Liver (tissue), 9 donors: Measurements from ENCODE around the gene HSD3B2. TPM values are rescaled to one million over a fixed set of nuclear protein-coding genes. Genes with fewer than 3 reads are reported as not detected.

Experiments used
- DNase-seq: peaks from one replicate; pipeline ENCODE4 v3.0.0-alpha.2; 2017; ENCODE audit warnings: low spot score
- H3K27ac ChIP-seq, 2 donors: one replicate each; pipeline ENCODE4 v1.7.0; 2013; ENCODE audit warnings: inconsistent platforms in 2 of 2, low read length in 2 of 2, control low read depth in 1 of 2, low read depth in 1 of 2, mild to moderate bottlenecking in 1 of 2
- H3K27me3 ChIP-seq, 4 donors: one replicate each; pipeline versions ENCODE4 v1.6.1 to v1.7.0; 2013; ENCODE audit warnings: low read length in 3 of 4, inconsistent platforms in 1 of 4, mild to moderate bottlenecking in 1 of 4, moderate library complexity in 1 of 4; ENCODE audit not compliant: control insufficient read depth in 4 of 4, insufficient read depth in 4 of 4
- H3K36me3 ChIP-seq, 4 donors: one replicate each; pipeline versions ENCODE4 v1.6.1 to v1.7.0; 2013; ENCODE audit warnings: low read length in 3 of 4, mild to moderate bottlenecking in 3 of 4, low read depth in 1 of 4, moderate library complexity in 1 of 4; ENCODE audit not compliant: control insufficient read depth in 4 of 4, insufficient read depth in 3 of 4
- H3K4me1 ChIP-seq, 4 donors: one replicate each; pipeline versions ENCODE4 v1.6.1 to v1.7.0; 2013; ENCODE audit warnings: low read length in 3 of 4, mild to moderate bottlenecking in 3 of 4, moderate library complexity in 1 of 4; ENCODE audit not compliant: control insufficient read depth in 4 of 4, insufficient read depth in 4 of 4
- H3K4me3 ChIP-seq, 3 donors: one replicate each; pipeline versions ENCODE4 v1.6.1 to v1.7.0; 2013; ENCODE audit warnings: low read length in 3 of 3, control low read depth in 1 of 3, low read depth in 1 of 3, mild to moderate bottlenecking in 1 of 3
- H3K9ac ChIP-seq, 2 donors: one replicate each; pipeline ENCODE4 v1.7.0; 2013; ENCODE audit warnings: low read length in 2 of 2, mild to moderate bottlenecking in 2 of 2, moderate library complexity in 2 of 2, control low read depth in 1 of 2, low read depth in 1 of 2
- H3K9me3 ChIP-seq, 4 donors: one replicate each; pipeline versions ENCODE4 v1.6.1 to v1.7.0; 2013; ENCODE audit warnings: low read length in 3 of 4; ENCODE audit not compliant: control insufficient read depth in 4 of 4
- EGR1 ChIP-seq, 2 donors: IDR thresholded peaks; 2 replicates each; pipeline ENCODE4 v1.6.1; 2016 to 2018; ENCODE audit warnings: antibody characterized with exemption in 2 of 2, low read depth in 2 of 2
- FOXA1 ChIP-seq: IDR thresholded peaks from 2 replicates; pipeline ENCODE4 v1.6.1; 2016; ENCODE audit warnings: antibody characterized with exemption
- FOXA2 ChIP-seq: IDR thresholded peaks from 2 replicates; pipeline ENCODE4 v1.6.1; 2016; ENCODE audit warnings: antibody characterized with exemption
- GABPA ChIP-seq, 2 donors: IDR thresholded peaks in 1 of 2; conservative IDR thresholded peaks in 1 of 2; 2 replicates each; pipeline ENCODE4 v1.6.1; 2016; ENCODE audit warnings: antibody characterized with exemption in 2 of 2, mild to moderate bottlenecking in 1 of 2, moderate library complexity in 1 of 2
- HNF4A ChIP-seq, 2 donors: conservative IDR thresholded peaks; 2 replicates each; pipeline ENCODE4 v1.6.1; 2016; ENCODE audit warnings: antibody characterized with exemption in 2 of 2, mild to moderate bottlenecking in 2 of 2
- HNF4G ChIP-seq: IDR thresholded peaks from 2 replicates; pipeline ENCODE4 v1.6.1; 2016; ENCODE audit warnings: antibody characterized with exemption
- JUND ChIP-seq, 2 donors: IDR thresholded peaks; 2 replicates each; pipeline ENCODE4 v1.6.1; 2016; ENCODE audit warnings: antibody characterized with exemption in 2 of 2
- NR2F2 ChIP-seq: IDR thresholded peaks from 2 replicates; pipeline ENCODE4 v1.6.1; 2016; ENCODE audit warnings: antibody characterized with exemption
- RAD21 ChIP-seq, 2 donors: IDR thresholded peaks; 2 replicates each; pipeline ENCODE4 v1.6.1; 2016; ENCODE audit warnings: antibody characterized with exemption in 2 of 2, mild to moderate bottlenecking in 2 of 2
- RXRA ChIP-seq, 2 donors: IDR thresholded peaks; 2 replicates each; pipeline ENCODE4 v1.6.1; 2017 to 2018; ENCODE audit warnings: antibody characterized with exemption in 2 of 2, mild to moderate bottlenecking in 1 of 2
- SP1 ChIP-seq: IDR thresholded peaks from 2 replicates; pipeline ENCODE4 v1.6.1; 2018; ENCODE audit warnings: antibody characterized with exemption, mild to moderate bottlenecking
- TAF1 ChIP-seq: conservative IDR thresholded peaks from 2 replicates; pipeline ENCODE4 v1.6.1; 2016; ENCODE audit warnings: antibody characterized with exemption, mild to moderate bottlenecking
- YY1 ChIP-seq: IDR thresholded peaks from 2 replicates; pipeline ENCODE4 v1.6.1; 2016; ENCODE audit warnings: antibody characterized with exemption, mild to moderate bottlenecking
- WGBS: extraction: QIAGEN DNeasy Blood & Tissue Kit; methylation state at CpG from one replicate; pipeline ENCODE4 v1.1.7; 2013; 5-methylcytosine and 5-hydroxymethylcytosine counted together
- polyA plus RNA-seq, 2 donors: library from polyadenylated mRNA; stranded (reverse) in 1 of 2; unstranded in 1 of 2; fragments of 200-250 nt in 1 of 2; fragments of >200 nt in 1 of 2; fragmentation: Nextera tagmentation in 1 of 2; extraction: Ambion mirVana in 1 of 2; gene quantifications; one replicate each; pipeline versions ENCODE4 v1.2.1 to v1.2.3, GENCODE V29; 2013 to 2015
- total RNA-seq, 2 donors: library from RNA; depleted of rRNA; stranded (reverse); fragments of >200 nt; gene quantifications; one replicate each; pipeline ENCODE4 v1.2.3, GENCODE V29; 2014
- TF ChIP-seq, protein P1 (sequence below): IDR thresholded peaks from 2 replicates; pipeline ENCODE4 v1.6.1; 2016; ENCODE audit warnings: antibody characterized with exemption
- TF ChIP-seq, protein P2 (sequence below): IDR thresholded peaks from 2 replicates; pipeline ENCODE4 v1.6.1; 2016; ENCODE audit warnings: antibody characterized with exemption
- TF ChIP-seq, protein P3 (sequence below): fragments of 150-350 bp; IDR thresholded peaks from 2 replicates; pipeline ENCODE4 v1.5.1; 2017; ENCODE audit warnings: improper control_type of control experiment, low read depth, low read length; ENCODE audit not compliant: missing input control
- TF ChIP-seq, protein P4 (sequence below): IDR thresholded peaks from 2 replicates; pipeline ENCODE4 v1.6.1; 2016; ENCODE audit warnings: antibody characterized with exemption
- TF ChIP-seq, protein P5 (sequence below): IDR thresholded peaks from 2 replicates; pipeline ENCODE4 v1.6.1; 2016; ENCODE audit warnings: antibody characterized with exemption, mild to moderate bottlenecking
- donor health status: healthy.
- donor health status: healthy.
- donor health status: healthy.
- donor health status: healthy.
- donor health status: healthy.

The HSD3B2 gene
- total and polyA plus RNA-seq, 4 donors = 0.14 to 0.25 (median 0.18) TPM; not detected in 1

DNA sequence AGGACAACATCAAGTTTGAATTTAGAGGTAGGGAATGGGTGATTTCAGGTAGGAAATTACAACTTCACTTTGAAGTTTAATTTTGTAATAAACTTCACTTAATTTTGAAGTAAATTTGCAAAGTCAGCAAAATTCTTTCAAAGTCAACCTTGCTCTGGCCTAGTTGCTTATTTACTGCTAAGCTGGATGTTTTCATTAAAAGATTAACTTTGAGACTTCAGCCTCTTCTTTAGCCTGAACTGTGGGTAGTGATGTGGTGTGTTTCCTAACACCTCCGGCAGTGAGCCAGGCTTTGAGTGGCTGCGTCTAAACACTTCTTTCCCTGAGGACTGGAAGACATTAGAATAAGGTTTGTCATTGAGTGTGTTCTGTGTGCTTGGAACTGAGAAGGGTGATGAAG is 46.4 kb upstream of the HSD3B2 start, which contains the start of gene HAO2:
Gene HAO2 (plus strand): TSS at position 232 of the 400 bp plus-strand sequence. CDS start 12,301 bp downstream, outside the sequence.
- Histone ChIP-seq H3K36me3 (peaks cover 0 to 3% (median 0%) of the 10 kb centered on the region in 4 donors), H3K9me3 (no peaks in the 10 kb centered on the region), H3K4me1 (peaks cover 9 to 66% (median 44%) of the 10 kb centered on the region in 4 donors), H3K9ac (peak within 1 kb of the TSS; percentile 76 to 96), H3K27ac (peak within 1 kb of the TSS; percentile 49 to 76), H3K4me3 (peak within 1 kb of the TSS in 2 of 3 donors; percentile 70 to 74), H3K27me3 (no peaks in the 10 kb centered on the region)
- 32% methylated on average over 2 of the region's 2 CpGs for WGBS
- TF ChIP-seq, protein P1, sequence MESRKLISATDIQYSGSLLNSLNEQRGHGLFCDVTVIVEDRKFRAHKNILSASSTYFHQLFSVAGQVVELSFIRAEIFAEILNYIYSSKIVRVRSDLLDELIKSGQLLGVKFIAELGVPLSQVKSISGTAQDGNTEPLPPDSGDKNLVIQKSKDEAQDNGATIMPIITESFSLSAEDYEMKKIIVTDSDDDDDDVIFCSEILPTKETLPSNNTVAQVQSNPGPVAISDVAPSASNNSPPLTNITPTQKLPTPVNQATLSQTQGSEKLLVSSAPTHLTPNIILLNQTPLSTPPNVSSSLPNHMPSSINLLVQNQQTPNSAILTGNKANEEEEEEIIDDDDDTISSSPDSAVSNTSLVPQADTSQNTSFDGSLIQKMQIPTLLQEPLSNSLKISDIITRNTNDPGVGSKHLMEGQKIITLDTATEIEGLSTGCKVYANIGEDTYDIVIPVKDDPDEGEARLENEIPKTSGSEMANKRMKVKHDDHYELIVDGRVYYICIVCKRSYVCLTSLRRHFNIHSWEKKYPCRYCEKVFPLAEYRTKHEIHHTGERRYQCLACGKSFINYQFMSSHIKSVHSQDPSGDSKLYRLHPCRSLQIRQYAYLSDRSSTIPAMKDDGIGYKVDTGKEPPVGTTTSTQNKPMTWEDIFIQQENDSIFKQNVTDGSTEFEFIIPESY = no peak
- TF ChIP-seq RAD21 (IDR thresholded peaks at IDR 0.05) (peak in 1 of 2 donors; percentile 40), FOXA2 (no peak), TAF1 (no peak), RXRA (IDR thresholded peaks at IDR 0.05) (peak; percentile 52 to 56), SP1 (peak; percentile 42), GABPA (IDR thresholded peaks at IDR 0.05 in 1 of 2, conservative IDR thresholded peaks at IDR 0.05 in 1 of 2) (no peak), JUND (IDR thresholded peaks at IDR 0.05) (peak in 1 of 2 donors; percentile 55), HNF4A (conservative IDR thresholded peaks at IDR 0.05) (peak; percentile 78 to 81), EGR1 (IDR thresholded peaks at IDR 0.05; ENCODE audit: low read depth in 2 of 2) (no peak), HNF4G (peak; percentile 30), NR2F2 (no peak), FOXA1 (peak; percentile 13), YY1 (no peak)
- TF ChIP-seq, protein P2, sequence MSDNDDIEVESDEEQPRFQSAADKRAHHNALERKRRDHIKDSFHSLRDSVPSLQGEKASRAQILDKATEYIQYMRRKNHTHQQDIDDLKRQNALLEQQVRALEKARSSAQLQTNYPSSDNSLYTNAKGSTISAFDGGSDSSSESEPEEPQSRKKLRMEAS = no peak
- TF ChIP-seq, protein P3, sequence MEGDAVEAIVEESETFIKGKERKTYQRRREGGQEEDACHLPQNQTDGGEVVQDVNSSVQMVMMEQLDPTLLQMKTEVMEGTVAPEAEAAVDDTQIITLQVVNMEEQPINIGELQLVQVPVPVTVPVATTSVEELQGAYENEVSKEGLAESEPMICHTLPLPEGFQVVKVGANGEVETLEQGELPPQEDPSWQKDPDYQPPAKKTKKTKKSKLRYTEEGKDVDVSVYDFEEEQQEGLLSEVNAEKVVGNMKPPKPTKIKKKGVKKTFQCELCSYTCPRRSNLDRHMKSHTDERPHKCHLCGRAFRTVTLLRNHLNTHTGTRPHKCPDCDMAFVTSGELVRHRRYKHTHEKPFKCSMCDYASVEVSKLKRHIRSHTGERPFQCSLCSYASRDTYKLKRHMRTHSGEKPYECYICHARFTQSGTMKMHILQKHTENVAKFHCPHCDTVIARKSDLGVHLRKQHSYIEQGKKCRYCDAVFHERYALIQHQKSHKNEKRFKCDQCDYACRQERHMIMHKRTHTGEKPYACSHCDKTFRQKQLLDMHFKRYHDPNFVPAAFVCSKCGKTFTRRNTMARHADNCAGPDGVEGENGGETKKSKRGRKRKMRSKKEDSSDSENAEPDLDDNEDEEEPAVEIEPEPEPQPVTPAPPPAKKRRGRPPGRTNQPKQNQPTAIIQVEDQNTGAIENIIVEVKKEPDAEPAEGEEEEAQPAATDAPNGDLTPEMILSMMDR = no peak
- TF ChIP-seq, protein P4, sequence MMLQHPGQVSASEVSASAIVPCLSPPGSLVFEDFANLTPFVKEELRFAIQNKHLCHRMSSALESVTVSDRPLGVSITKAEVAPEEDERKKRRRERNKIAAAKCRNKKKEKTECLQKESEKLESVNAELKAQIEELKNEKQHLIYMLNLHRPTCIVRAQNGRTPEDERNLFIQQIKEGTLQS = no peak
- TF ChIP-seq, protein P5, sequence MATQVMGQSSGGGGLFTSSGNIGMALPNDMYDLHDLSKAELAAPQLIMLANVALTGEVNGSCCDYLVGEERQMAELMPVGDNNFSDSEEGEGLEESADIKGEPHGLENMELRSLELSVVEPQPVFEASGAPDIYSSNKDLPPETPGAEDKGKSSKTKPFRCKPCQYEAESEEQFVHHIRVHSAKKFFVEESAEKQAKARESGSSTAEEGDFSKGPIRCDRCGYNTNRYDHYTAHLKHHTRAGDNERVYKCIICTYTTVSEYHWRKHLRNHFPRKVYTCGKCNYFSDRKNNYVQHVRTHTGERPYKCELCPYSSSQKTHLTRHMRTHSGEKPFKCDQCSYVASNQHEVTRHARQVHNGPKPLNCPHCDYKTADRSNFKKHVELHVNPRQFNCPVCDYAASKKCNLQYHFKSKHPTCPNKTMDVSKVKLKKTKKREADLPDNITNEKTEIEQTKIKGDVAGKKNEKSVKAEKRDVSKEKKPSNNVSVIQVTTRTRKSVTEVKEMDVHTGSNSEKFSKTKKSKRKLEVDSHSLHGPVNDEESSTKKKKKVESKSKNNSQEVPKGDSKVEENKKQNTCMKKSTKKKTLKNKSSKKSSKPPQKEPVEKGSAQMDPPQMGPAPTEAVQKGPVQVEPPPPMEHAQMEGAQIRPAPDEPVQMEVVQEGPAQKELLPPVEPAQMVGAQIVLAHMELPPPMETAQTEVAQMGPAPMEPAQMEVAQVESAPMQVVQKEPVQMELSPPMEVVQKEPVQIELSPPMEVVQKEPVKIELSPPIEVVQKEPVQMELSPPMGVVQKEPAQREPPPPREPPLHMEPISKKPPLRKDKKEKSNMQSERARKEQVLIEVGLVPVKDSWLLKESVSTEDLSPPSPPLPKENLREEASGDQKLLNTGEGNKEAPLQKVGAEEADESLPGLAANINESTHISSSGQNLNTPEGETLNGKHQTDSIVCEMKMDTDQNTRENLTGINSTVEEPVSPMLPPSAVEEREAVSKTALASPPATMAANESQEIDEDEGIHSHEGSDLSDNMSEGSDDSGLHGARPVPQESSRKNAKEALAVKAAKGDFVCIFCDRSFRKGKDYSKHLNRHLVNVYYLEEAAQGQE = no peak
- DNase-seq = no peak
